Left hindlimb (tissue), 1 donor: ENCODE measurements around the gene SYNPO.

Experiments used
- DNase-seq: peaks from one replicate; pipeline ENCODE4 v3.0.0-alpha.2; 2018

The SYNPO gene

GRCh38 chr5:150642991-150643710 is 2.7 kb downstream of the SYNPO start:
- no peak for DNase-seq

GRCh38 chr5:150644058-150644457 is 3.6 kb downstream of the SYNPO start:
- no peak for DNase-seq

GRCh38 chr5:150644514-150644913 is 4.1 kb downstream of the SYNPO start:
- no peak for DNase-seq

- no peak for DNase-seq
Observed at GRCh38 chr5:150645070-150645700, 4.7 kb downstream of the SYNPO start.

- DNase-seq, result no peak
Observed at GRCh38 chr5:150647275-150648251, 7.1 kb downstream of the SYNPO start.

- DNase-seq, result no peak
Observed at GRCh38 chr5:150648294-150649107, 8.0 kb downstream of the SYNPO start.

- DNase-seq, result no peak
Observed at GRCh38 chr5:150649108-150650020, 8.9 kb downstream of the SYNPO start.

- no peak for DNase-seq
Observed at GRCh38 chr5:150650021-150651006, 9.9 kb downstream of the SYNPO start.

- DNase-seq, result no peak
Observed at GRCh38 chr5:150651382-150651781, 10.9 kb downstream of the SYNPO start.

- DNase-seq, result no peak
Observed at GRCh38 chr5:150651924-150652671, 11.6 kb downstream of the SYNPO start.

- no peak for DNase-seq
Observed at GRCh38 chr5:150653145-150653761, 12.8 kb downstream of the SYNPO start.

- no peak for DNase-seq
Observed at GRCh38 chr5:150653762-150654556, 13.5 kb downstream of the SYNPO start.

GRCh38 chr5:150655221-150655620 is 14.8 kb downstream of the SYNPO start:
- DNase-seq, result no peak

- peak; percentile 89 for DNase-seq
Observed at GRCh38 chr5:150656191-150657132, 16.0 kb downstream of the SYNPO start.

- DNase-seq, result no peak
Observed at GRCh38 chr5:150658121-150658520, 17.7 kb downstream of the SYNPO start.

GRCh38 chr5:150658699-150659265 is 18.3 kb downstream of the SYNPO start:
- no peak for DNase-seq
